MM.1S (cell line): Measurements from ENCODE around the gene LRRC70.

Experiments used
- DNase-seq: peaks from one replicate; pipeline ENCODE4 v3.0.0-alpha.2; 2015
- H2AFZ ChIP-seq: fragments of 300-600 bp; sonication (generic); 2 replicates; pipeline ENCODE4 v1.6.0; 2016; ENCODE audit warnings: antibody characterized with exemption, low read length
- H3F3A ChIP-seq: fragments of 300-600 bp; sonication (generic); 2 replicates; pipeline ENCODE4 v1.6.1; 2016; ENCODE audit warnings: mild to moderate bottlenecking, antibody characterized with exemption, low read length, moderate library complexity, mixed read lengths; ENCODE audit not compliant: insufficient read depth
- H3K27ac ChIP-seq: fragments of 300-600 bp; sonication (generic); 2 replicates; pipeline ENCODE4 v1.5.1; 2016; ENCODE audit warnings: mild to moderate bottlenecking, low read length
- H3K27me3 ChIP-seq: fragments of 300-600 bp; sonication (generic); replicated peaks from 2 replicates; pipeline ENCODE4 v1.6.0; 2016; ENCODE audit warnings: low read length; ENCODE audit not compliant: insufficient read depth
- H3K36me3 ChIP-seq: fragments of 300-600 bp; sonication (generic); replicated peaks from 2 replicates; pipeline ENCODE4 v1.6.1; 2016; ENCODE audit warnings: mild to moderate bottlenecking, low read length, mixed read lengths; ENCODE audit not compliant: insufficient read depth
- H3K4me1 ChIP-seq: fragments of 300-600 bp; sonication (generic); 2 replicates; pipeline ENCODE4 v1.6.1; 2016; ENCODE audit warnings: low read length, mixed read lengths
- H3K4me2 ChIP-seq: fragments of 300-600 bp; sonication (generic); 2 replicates; pipeline ENCODE4 v1.6.0; 2016; ENCODE audit warnings: low read depth, low read length
- H3K4me3 ChIP-seq: fragments of 300-600 bp; sonication (generic); 2 replicates; pipeline ENCODE4 v1.5.1; 2016; ENCODE audit warnings: low read length, mixed read lengths
- H3K79me2 ChIP-seq: fragments of 300-600 bp; sonication (generic); 2 replicates; pipeline ENCODE4 v1.6.1; 2016; ENCODE audit warnings: mixed run types, low read length, mixed read lengths
- H3K9ac ChIP-seq: fragments of 300-600 bp; sonication (generic); 2 replicates; pipeline ENCODE4 v1.6.1; 2016; ENCODE audit warnings: low read length, mixed read lengths
- H3K9me2 ChIP-seq: fragments of 300-600 bp; sonication (generic); replicated peaks from 2 replicates; pipeline ENCODE4 v1.6.1; 2016; ENCODE audit warnings: mild to moderate bottlenecking, low read length, mixed read lengths; ENCODE audit not compliant: insufficient read depth
- H3K9me3 ChIP-seq: fragments of 300-600 bp; sonication (generic); replicated peaks from 2 replicates; pipeline ENCODE4 v1.6.1; 2016; ENCODE audit warnings: mild to moderate bottlenecking, low read length, mixed read lengths; ENCODE audit not compliant: insufficient read depth
- H4K20me1 ChIP-seq: fragments of 300-600 bp; sonication (generic); 2 replicates; pipeline ENCODE4 v1.6.1; 2016; ENCODE audit warnings: mild to moderate bottlenecking, low read length, moderate library complexity, mixed read lengths; ENCODE audit not compliant: insufficient read depth
- CTCF ChIP-seq: fragments of 300-600 bp; sonication (generic); IDR thresholded peaks from 2 replicates; pipeline ENCODE4 v1.5.1; 2016; ENCODE audit warnings: antibody characterized with exemption, low read length, mixed read lengths
- EZH2 ChIP-seq: fragments of 300-600 bp; sonication (generic); optimal IDR thresholded peaks from 2 replicates; pipeline ENCODE3; 2017; ENCODE audit warnings: low read depth, mild to moderate bottlenecking, antibody characterized with exemption, low read length, mixed read lengths
- EZH2phosphoT487 ChIP-seq: fragments of 300-600 bp; sonication (generic); IDR thresholded peaks from 2 replicates; pipeline ENCODE4 v1.6.1; 2018; ENCODE audit warnings: antibody characterized with exemption, low read length

The LRRC70 gene

GRCh38 chr5:62627901-62628300 lies 49.3 kb downstream of the LRRC70 start:
- Histone ChIP-seq H3K9ac (peak overlapping the region; percentile 50; the same call in 1 of the 2 replicates), H3K4me1 (peaks cover 48% of the 10 kb centered on the region), H3F3A (peaks cover 24% of the 10 kb centered on the region), H2AFZ (no peak overlapping the region), H3K4me3 (no peak overlapping the region), H3K9me2 (no peaks in the 10 kb centered on the region), H3K79me2 (no peaks in the 10 kb centered on the region), H3K36me3 (no peaks in the 10 kb centered on the region), H3K27me3 (no peaks in the 10 kb centered on the region), H3K4me2 (peak overlapping the region; percentile 40), H3K9me3 (no peaks in the 10 kb centered on the region), H3K27ac (peak overlapping the region; percentile 91), H4K20me1 (no peaks in the 10 kb centered on the region)
- TF ChIP-seq EZH2, result no peak
- no peak for TF ChIP-seq EZH2phosphoT487
- no peak for TF ChIP-seq CTCF
- peak; percentile 91 for DNase-seq
